T-helper 2 cell treated with Interferon-gamma antibody and Interleukin-4, amounts not matched to agents 100 ng/mL and 5 ng/mL, for 36 hours (primary cell): ENCODE measurements around the gene CC2D1A. TPM values are rescaled to one million over a fixed set of nuclear protein-coding genes. Genes with fewer than 3 reads are reported as not detected.

Experiments used
- intact Hi-C: fragments of 100-400 bp; cut with micrococcal nuclease; formaldehyde crosslinking; loops from one replicate; pipeline ENCODE4 v1.15.1; 2023
- total RNA-seq: library from RNA; stranded (reverse); gene quantifications from 2 replicates; pipeline ENCODE4 v1.2.3, GENCODE V29; 2022

Gene CC2D1A
- total RNA-seq, 1 donor from 2014 or later: 35.7 TPM

DNA sequence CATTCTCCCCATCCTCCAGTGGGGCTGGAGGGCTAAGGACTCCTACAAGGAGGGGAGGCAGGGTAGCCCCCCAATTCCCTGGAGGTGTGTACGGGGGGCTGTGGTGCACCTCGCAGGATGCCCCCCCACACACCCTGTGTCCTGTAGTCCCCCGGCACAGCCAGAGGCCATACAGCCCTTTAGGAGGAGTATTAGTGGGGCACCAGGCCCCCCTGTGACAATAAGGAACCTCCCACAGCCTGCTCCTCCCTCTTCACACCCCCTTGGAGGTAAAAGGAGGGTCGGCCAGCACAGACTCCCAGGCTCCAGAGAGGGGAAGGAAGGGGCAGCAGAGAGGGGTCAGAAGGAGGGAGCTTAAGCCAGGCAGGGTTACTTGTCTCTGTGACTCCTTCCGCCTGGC lies 29.2 kb upstream of the CC2D1A start, which contains the start of gene NANOS3:
Gene NANOS3 (plus strand): TSS at position 301 of the 400 bp plus-strand sequence. CDS start 115 bp downstream, outside the sequence.
- intact Hi-C loops: no loop called here

DNA sequence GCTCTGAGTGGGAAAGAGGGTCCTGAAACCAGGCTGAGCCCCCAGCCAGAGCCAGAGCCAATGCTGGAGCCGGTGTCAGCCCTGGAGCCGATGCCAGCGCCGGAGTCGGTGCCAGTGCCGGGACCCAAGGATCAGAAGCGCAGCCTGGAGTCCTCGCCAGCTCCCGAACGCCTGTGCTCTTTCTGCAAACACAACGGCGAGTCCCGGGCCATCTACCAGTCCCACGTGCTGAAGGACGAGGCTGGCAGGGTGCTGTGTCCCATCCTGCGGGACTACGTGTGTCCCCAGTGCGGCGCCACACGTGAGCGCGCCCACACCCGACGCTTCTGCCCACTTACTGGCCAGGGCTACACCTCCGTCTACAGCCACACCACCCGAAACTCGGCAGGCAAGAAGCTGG lies 28.7 kb upstream of the CC2D1A start:
- intact Hi-C loops: no loop called here

DNA sequence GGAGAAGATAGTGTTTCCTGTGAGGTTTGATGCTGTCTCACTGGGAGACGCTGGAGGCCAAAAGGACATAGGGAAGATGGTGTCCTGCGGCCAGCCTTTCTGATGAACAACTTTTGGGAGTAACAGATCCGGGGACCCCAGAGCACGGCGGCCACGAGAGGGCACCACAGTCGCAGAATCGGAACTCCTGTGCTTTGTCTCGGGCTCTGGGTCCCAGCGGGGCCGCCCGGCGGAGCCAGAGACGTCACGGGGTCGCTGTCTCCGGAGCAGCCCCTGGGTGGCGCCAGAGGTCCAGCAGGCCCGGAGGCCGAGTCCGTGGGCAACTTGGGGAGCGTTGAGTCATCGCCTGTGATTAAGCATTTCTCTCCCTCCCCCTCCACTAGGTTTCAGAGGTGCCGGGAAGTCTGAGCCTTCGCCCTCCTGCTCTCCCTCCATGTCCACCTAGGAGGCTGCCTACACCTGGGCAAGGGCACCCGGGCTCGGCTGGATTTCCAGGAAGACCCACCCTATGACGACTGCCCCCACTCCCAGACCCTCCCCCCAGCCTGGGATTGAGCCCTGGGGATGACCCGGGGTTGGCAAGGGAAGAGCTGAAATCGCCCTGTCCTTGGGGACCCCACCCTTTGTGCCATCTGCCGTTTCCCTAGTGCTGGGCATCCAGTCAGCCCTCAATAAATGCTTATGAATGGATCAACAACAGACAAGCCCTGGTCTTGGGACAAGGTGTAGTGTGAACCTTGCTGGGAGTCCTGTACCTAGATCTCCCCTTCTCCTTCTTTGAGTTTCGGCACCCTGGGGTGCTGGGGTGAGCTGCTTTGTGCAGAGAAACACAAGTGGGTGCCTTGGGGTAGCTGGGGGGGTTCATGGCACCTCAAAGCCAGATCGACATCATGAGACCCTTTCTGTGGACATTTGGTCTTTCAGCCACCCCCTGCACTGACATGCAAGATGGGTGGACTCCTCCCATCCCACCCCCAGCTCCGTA lies 25.6 kb upstream of the CC2D1A start:
- intact Hi-C loops: loop anchor here (1.0 to 5.0 kb wide), 8 partner anchors 72 to 256 kb away; partner anchors contain the start of genes ASF1B, DCAF15 and IL27RA

DNA sequence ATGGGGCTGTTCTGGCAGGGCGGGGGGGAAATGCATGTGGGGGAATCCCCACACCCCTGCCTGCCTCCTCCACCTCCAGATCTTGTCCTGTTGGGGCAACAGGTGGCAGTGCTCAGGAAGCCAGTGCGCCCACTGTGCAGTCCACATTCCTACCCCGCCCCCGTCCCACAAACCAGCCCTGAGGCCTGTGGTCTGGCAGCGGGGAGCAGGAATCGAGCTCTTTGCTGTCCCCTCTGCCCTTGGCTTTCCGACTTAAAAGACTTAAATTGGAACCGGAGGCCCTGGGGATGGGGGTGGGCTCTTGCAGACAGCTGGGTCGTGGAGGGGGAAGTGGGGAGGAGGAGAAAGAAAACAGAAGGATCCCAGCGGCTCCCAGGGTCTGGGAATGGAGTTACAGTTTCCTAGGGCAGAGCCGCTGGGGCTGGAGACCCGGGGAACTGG lies 24.7 kb upstream of the CC2D1A start:
- intact Hi-C loops: loop anchor here (2.0 to 5.0 kb wide), 3 partner anchors 72 to 176 kb away; partner anchors contain the start of genes DCAF15 and IL27RA

DNA sequence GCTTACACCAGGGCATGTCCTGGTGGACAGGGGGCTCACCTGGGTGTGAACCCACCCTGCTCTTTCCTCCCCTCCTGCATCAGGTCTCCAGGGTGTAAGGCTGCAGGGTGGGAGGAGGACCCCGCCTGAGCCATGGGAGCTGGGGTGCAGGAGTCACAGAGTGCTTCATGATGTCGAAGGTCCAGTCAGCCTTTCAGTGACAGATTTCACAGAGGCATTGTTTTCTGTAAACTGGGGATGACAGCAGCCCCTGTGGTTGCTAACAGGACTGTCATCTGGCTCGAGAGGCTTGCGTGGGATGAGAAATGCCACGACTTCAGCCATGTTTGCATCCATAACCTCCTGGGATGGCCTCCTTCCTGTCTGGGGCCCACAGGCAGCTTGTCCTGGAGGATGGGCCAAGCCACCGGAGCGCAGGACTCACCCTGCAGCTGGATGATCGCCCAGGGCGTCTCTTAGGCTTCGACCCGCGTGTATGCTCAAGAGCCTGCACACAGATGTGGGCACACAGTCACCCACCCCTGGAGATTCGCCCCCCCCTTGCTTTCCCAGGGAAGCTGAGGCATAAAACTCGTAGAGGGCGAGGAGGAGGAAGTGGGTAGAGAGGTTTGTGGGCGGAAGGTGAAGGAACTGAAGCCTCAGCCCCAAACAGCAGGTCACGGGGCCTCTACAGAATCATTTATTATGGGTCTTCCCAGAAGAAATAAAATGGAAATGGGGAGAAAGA lies 24.1 kb upstream of the CC2D1A start:
- intact Hi-C loops: loop anchor here (2.0 to 5.0 kb wide), 3 partner anchors 71 to 175 kb away; partner anchors contain the start of genes DCAF15 and IL27RA

DNA sequence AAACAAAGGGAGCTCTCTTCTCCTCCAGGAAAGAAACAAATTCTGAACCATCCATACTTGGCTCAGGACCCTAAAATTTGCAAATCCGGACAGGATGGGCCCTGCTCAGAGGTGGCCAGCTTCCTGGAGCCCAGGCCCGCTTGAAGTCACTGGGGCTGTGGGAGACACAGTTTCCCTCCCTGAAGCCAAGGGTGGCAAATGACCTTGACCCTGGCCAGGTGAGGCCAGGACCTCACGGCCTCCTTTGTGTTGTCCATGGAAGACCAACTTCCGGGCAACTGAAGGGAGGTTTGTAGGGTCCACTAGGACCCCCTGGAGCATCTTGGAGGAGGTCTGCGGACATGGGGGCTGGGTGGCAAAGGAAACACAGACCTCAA lies 23.6 kb upstream of the CC2D1A start:
- intact Hi-C loops: loop anchor here (5.0 kb wide), 2 partner anchors 150 to 175 kb away; partner anchors contain the start of gene IL27RA

DNA sequence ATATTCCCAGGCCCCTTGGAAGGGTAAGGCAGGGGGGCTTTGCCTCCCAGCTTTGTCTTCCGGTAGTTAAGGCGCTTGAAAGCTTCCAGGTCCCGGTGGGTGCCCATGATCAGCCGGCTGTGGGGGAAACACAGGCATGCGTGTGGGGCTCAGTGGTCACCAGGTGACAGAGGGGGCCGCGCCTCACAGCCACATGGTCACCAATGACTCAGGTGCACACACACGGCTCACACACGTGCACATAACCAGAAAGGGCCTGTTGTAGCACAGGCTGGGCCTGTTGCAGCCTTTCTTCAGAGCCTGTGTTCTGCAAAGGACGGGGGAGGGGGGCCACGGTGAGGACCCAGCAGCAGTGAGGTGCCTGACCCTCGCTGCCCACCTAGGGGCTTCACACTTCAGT lies 23.2 kb upstream of the CC2D1A start:
- intact Hi-C loops: loop anchor here (5.0 kb wide), 2 partner anchors 149 to 174 kb away; partner anchors contain the start of gene IL27RA

DNA sequence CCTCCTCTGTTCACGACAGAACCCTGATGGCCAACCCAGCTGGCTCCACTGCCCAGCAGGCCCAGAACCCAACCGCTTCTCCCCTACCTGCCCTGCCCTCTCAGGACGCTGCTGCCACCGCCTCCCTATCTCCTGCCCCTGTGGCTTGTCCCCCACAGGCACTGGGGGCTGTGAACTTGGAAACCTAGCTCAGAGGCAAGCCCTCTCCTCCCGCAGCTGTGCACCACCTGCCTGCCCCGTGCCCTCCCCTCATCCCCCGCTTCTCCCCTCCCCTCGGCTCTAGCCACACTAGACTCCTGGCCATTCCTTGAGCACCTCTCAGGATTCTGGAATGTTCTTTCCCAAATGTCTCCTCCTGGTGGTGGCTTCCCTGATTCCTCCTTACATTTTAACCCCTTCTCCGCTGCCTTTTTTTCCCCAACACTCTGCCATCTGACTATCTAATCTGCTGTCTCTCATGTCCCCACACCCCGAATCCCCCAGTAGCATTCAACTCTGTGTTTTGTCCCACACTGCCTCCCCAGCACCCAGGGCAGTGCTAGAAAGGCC lies 22.4 kb upstream of the CC2D1A start:
- intact Hi-C loops: loop anchor here (5.0 kb wide), 2 partner anchors 149 to 174 kb away; partner anchors contain the start of gene IL27RA

DNA sequence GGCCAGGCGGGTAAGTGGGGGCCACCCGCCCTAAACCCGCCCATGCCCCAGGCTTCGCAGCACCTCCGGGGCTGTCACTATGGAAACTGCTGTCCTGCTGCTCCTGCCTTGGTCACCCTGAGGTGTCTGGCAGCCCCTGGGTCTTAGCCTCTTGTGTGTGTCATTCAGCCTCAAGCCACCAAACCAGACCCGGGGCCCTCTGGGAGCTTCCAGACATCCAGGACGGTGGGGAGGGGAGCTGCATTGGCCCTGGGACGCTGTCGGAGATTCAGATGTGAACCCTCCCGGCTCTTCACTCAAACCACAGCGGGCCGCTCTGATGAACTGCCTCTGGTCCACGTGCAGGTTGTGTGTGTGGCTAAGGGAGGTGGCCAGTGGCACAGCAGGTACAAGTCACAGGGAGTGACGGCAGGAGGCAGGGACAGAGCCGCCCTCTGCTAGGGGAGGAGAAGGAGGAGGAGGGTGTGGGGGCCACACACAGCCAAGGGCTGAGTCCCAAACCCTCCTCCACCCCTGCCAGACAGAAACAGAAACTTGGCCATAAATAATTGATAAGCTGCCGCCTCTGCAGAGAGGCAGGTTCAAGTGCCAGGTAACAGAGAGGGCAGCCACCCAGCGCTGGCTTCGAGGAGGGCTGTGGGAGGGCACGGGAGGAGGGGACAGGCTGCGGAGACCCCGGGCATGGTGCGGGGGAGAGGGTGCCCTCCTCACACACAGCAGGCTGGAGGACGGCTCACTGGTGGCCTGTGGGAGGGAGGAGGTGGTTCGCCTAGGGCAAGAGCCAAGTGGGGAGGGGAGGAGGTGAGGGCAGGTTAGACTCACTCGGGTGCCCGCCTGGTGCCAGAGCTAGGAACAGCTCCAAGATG lies 21.0 kb upstream of the CC2D1A start:
- intact Hi-C loops: loop anchor here (5.0 kb wide), 2 partner anchors 147 to 172 kb away; partner anchors contain the start of gene IL27RA

DNA sequence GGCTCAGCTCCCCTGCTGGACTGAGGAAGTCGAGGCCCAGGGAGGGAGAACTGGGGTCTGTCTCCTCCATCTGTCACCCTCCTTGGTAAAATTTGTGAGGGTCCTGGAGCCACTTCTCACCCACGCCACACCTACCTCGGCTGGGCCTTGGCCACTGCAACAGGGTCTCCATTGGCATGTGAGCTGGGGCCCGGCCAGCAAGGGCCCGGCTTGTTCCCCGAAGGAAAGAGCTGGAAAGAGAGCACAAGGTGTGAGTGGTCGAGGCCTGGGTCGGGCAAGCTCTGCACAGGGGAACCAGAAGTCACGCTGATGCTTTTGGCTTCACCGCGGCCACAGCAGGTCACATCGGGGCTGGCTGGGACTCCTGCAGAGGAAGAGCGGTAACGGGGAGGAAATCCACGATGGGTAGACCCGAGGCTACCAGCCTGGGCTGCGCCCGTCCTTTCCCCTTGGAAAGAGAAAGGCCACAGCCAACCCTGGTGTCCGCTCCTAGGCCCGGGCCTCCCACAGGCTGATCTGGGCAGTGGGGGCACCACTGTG lies 20.1 kb upstream of the CC2D1A start:
- intact Hi-C loops: no loop called here

DNA sequence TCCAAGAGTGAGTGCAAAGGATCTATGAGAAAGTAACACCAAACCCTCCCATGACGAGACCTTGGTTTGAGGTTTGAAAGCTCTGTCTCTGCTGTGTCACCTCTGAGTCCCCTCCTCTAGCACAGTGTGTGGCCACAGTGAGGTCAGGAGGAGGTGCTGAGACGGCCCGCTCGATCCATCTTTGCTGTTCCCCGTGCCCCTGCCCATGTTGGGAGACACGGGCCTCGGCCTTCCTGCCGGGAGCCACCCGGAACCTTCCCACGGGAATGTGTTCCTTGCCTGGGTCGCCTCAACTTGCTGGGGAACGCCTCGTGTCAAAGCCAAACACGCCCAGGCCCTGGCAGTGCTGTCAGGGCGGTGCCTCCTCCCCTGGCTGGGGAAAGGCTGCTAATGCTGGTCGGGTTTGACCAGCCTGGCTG lies 19.0 kb upstream of the CC2D1A start:
- intact Hi-C loops: no loop called here

DNA sequence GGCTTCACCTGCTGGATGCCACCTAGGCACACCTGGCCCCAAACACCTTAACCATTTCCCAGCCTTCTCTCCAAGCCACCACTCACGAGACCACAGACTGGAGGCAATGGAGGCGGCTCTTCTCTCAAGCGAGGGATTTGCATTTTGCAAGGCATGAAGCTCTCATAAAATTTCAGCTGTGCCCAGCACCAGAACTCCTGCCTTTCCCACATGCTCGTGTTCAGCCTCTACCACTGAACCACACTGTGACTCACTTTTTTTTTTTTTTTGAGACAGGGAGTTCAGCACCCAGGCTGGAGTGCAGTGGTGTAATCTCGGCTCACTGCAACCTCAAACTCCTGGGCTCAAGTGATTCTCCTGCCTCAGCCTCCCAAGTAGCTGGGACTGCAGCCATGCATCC lies 18.5 kb upstream of the CC2D1A start:
- intact Hi-C loops: no loop called here

DNA sequence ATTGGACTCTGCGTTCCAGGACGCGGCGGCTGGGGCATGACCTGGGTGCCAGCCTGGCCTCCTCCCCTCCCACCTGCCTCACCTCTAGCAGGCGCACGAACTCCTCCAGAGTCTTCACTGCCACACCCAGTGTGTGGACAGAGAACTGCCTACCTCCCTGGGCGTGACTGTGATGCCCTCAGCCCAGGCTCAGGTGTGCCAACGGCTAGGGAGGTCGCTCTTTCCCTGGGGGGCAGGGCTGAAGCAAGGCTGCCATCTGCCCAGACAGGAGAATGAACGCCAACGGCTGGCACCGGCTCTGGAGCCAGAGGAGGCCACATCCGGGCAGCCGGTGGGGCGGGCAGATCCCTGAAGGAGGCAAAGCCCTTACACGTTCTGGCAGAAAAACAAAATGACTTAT lies 17.7 kb upstream of the CC2D1A start:
- intact Hi-C loops: no loop called here

DNA sequence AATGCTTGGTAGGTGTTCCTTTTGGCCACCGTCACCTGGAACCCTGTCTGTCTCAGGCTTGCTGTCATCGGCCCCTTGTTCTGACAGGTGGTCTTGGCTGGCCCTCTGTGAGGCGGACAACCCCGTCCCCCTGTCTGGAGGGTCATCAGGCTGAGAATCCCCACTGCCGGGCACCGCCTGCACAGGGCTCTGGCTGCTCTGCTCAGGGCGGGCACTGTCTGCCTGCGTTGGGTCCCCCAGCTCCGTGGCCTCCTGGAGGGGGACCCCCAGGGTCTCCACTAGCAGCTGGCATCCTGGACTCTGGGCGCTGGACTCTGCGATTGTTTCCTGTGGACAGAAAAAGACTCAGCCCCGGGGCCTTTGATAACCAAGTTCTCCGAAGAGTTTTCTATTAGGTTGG lies 15.9 kb upstream of the CC2D1A start:
- intact Hi-C loops: no loop called here

DNA sequence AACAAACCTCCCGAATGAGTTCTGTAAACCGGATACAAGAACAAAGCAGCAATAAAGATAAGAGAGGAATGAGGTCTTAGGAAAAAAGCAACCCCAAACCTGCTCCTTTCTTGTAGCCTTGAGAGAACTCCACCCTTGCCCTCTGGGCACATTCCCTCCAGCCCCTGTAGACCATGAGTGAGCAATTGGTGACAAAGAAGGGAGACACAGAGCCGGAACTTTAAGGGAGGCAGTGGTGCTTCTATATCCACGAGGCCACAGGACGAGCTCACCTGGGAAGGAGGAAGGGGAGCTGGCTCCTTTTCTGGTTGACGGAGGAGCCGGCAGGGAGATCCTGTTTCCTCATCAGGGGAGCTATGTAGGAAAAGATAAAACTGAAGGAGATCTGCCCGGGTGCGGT lies 13.1 kb upstream of the CC2D1A start:
- intact Hi-C loops: no loop called here

DNA sequence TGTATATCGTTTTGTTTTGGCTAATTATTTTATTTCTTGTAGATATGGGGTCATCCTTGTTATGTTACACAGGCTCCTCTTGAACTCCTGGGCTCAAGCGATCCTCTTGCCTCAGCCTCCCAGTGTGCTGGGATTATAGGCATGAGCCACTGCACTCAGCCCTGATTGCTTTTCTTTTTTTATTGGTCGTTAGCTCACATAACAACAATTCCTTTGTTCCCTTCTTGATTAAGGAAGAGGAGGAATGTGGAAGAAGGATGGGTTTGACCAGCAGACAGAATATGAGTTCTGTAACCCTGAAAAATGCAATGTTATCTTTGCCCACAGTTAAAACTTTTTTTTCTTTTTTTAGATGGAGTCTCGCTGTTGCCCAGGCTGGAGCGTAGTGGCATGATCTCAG lies 11.4 kb upstream of the CC2D1A start:
- intact Hi-C loops: no loop called here

DNA sequence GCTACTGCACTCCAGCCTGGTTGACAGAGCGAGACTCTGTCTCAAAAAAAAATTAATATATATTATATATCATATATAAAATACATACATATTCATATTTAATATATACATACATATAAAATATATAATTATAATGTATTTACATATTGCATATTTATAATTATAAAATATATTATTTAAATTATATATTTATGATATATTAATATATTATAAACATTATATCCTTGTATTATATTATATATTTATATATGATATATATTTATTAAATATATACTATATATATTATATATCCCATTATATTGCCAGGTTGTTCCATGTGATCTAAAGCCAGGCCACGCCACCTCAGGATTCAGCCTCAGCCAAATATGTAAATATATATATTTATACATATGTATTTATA lies 9.8 kb upstream of the CC2D1A start:
- intact Hi-C loops: no loop called here

DNA sequence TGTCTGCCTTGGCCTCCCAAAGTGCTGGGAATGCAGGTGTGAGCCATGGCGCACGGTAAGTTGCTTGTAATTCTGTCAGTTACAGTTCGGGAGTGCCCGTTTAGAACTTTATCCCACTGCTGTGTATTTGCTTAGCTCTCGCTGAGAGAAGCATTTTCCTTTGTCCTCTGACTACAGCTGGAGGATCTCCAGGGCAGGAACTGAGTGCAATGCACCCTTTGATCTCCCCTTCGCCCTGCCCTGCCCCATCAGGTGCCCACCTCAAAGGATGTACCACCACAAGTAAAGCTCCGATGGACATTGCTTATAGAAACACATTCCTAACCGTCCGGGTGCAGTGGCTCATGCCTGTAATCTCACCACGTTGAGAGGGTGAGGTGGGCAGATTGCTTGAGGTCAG lies 6.6 kb upstream of the CC2D1A start:
- intact Hi-C loops: no loop called here

DNA sequence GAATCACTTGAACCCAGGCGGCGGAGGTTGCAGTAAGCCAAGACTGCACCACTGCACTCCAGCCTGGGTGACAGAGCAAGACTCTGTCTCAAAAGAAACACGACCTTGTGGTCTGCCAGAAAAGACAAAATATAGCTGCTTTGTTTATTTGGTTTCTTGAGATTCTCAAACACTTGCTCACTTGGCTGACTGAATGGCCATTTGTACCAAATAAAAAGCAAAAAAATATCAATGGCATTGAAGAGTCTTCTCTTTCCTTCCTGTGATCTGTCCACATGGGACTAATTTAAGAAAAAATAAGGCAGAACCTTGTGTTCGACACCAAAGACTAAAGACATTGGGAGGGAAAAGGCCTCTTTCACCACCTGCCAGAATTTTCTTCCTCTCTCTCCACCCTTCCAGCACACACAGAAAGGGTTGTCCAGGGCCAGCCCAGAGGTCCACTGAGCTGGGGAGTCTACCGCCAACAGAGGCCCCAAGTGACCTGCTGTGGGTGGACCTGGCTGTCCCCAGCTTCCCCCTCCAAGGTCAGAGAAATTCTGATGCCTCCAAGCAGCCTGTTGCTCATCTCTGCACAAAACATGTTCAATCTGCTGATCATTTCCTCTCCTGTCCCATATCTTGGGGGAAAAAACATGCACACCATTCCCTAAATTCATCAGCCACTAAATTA lies 6.0 kb upstream of the CC2D1A start:
- intact Hi-C loops: no loop called here
